Tibial nerve (tissue), 4 donors: ENCODE measurements around the gene KRTAP5-7. TPM values are rescaled to one million over a fixed set of nuclear protein-coding genes. Genes with fewer than 3 reads are reported as not detected.

Experiments
- DNase-seq, 2 donors: peaks; one replicate each; pipeline ENCODE4 v3.0.0-alpha.2; 2019; ENCODE audit warnings: low spot score in 2 of 2
- H3K27ac ChIP-seq, 4 donors: fragments of 200-600 bp; sonication (generic) in 3 of 4; one replicate each; pipeline ENCODE4 v1.5.1; 2017 to 2019; ENCODE audit warnings: mild to moderate bottlenecking in 1 of 4
- H3K27me3 ChIP-seq, 2 donors: fragments of 200-600 bp; sonication (generic) in 1 of 2; one replicate each; pipeline versions ENCODE4 v1.5.1 to v1.6.0; 2017 to 2019
- H3K36me3 ChIP-seq, 3 donors: fragments of 200-600 bp; sonication (generic); one replicate each; pipeline ENCODE4 v1.5.1; 2018 to 2019
- H3K4me1 ChIP-seq, 4 donors: fragments of 200-600 bp; sonication (generic) in 3 of 4; one replicate each; pipeline ENCODE4 v1.5.1; 2017 to 2019
- H3K4me3 ChIP-seq, 4 donors: fragments of 200-600 bp; sonication (generic) in 3 of 4; one replicate each; pipeline ENCODE4 v1.5.1; 2017 to 2019; ENCODE audit warnings: mild to moderate bottlenecking in 1 of 4, moderate library complexity in 1 of 4
- H3K9me3 ChIP-seq, 4 donors: fragments of 200-600 bp; sonication (generic) in 3 of 4; one replicate each; pipeline ENCODE4 v1.5.1; 2017 to 2019
- CTCF ChIP-seq, 5 experiments: fragments of 200-600 bp in 3 of 5; fragments of 450-650 bp in 2 of 5; sonication (generic) in 3 of 5; IDR thresholded peaks; one replicate each; pipeline ENCODE4 v1.5.1; 2016 to 2019; ENCODE audit warnings: antibody characterized with exemption in 5 of 5, mild to moderate bottlenecking in 3 of 5, moderate library complexity in 2 of 5
- EP300 ChIP-seq, 2 donors: sonication (generic); formaldehyde crosslinking; IDR thresholded peaks; one replicate each; pipeline ENCODE4 v1.6.1; 2017; ENCODE audit warnings: antibody characterized with exemption in 2 of 2, mild to moderate bottlenecking in 1 of 2
- POLR2A ChIP-seq, 2 donors: fragments of 450-650 bp; IDR thresholded peaks; one replicate each; pipeline ENCODE4 v1.6.1; 2017; ENCODE audit warnings: antibody characterized with exemption in 2 of 2, mild to moderate bottlenecking in 2 of 2, moderate library complexity in 2 of 2
- WGBS, 2 donors: methylation state at CpG; one replicate each; pipeline ENCODE4 v1.1.5; 2018; 5-methylcytosine and 5-hydroxymethylcytosine counted together
- total RNA-seq, 4 donors: library from RNA; depleted of rRNA; stranded (reverse); fragments of >200 nt; gene quantifications; one replicate each; pipeline ENCODE4 v1.1.0, GENCODE V29; 2016

KRTAP5-7 gene
- total RNA-seq, 4 donors from 2014 or later, result 1.3 TPM; not detected in 3

- WGBS, 2 donors, result 64 to 77% methylated on average over 5 of the region's 5 CpGs
- Histone ChIP-seq H3K4me3 (no peak within 1 kb of the TSS), H3K27me3 (no peaks in the 10 kb centered on the region), H3K36me3 (peaks cover 0 to 8% (median 0%) of the 10 kb centered on the region in 3 donors), H3K27ac (no peak within 1 kb of the TSS), H3K4me1 (peaks cover 0 to 3% (median 0%) of the 10 kb centered on the region in 4 donors), H3K9me3 (peaks cover 0 to 8% (median 0%) of the 10 kb centered on the region in 4 donors)
- no peak for TF ChIP-seq POLR2A (IDR thresholded peaks at IDR 0.05)
- no peak for TF ChIP-seq EP300 (IDR thresholded peaks at IDR 0.05)
- no peak for TF ChIP-seq CTCF (IDR thresholded peaks at IDR 0.05)
- DNase-seq, result no peak
Measured at GRCh38 chr11:71548120-71548519, 21.1 kb downstream of the KRTAP5-7 start, which contains the start of gene KRTAP5-9. Gene KRTAP5-9 (plus strand): TSS chr11:71548420. CDS start chr11:71548658, 238 bp downstream.

GRCh38 chr11:71548716-71549151, 21.7 kb downstream of the KRTAP5-7 start:
- no peak for DNase-seq
- WGBS, 2 donors, result 40 to 53% methylated on average over 2 to 3 of the region's 5 CpGs
- TF ChIP-seq EP300 (IDR thresholded peaks at IDR 0.05) (no peak), POLR2A (IDR thresholded peaks at IDR 0.05) (no peak), CTCF (IDR thresholded peaks at IDR 0.05) (no peak)
- Histone ChIP-seq H3K9me3 (peaks cover 0 to 8% (median 0%) of the 10 kb centered on the region in 4 donors), H3K36me3 (peaks cover 0 to 8% (median 0%) of the 10 kb centered on the region in 3 donors), H3K4me3 (no peak overlapping the region), H3K27ac (no peak overlapping the region), H3K27me3 (no peaks in the 10 kb centered on the region), H3K4me1 (peaks cover 0 to 3% (median 0%) of the 10 kb centered on the region in 4 donors)

- no peak for DNase-seq
- H3K4me1 ChIP-seq, result peaks cover 0 to 3% (median 0%) of the 10 kb centered on the region in 4 donors
- H3K27ac ChIP-seq, result no peak overlapping the region
- 93 to 98% methylated on average over 1 of the region's 1 CpG for WGBS, 2 donors
- H3K27me3 ChIP-seq, result no peaks in the 10 kb centered on the region
- peaks cover 0 to 3% (median 0%) of the 10 kb centered on the region in 4 donors for H3K9me3 ChIP-seq
- H3K4me3 ChIP-seq, result no peak overlapping the region
- TF ChIP-seq EP300 (IDR thresholded peaks at IDR 0.05), result no peak
- peaks cover 0 to 2% (median 0%) of the 10 kb centered on the region in 3 donors for H3K36me3 ChIP-seq
Measured at GRCh38 chr11:71551711-71552110, 24.6 kb downstream of the KRTAP5-7 start.

- Histone ChIP-seq H3K9me3 (no peaks in the 10 kb centered on the region), H3K27ac (no peak overlapping the region), H3K27me3 (no peaks in the 10 kb centered on the region), H3K36me3 (no peaks in the 10 kb centered on the region), H3K4me1 (no peaks in the 10 kb centered on the region), H3K4me3 (no peak overlapping the region)
- DNase-seq, result no peak
- TF ChIP-seq EP300 (IDR thresholded peaks at IDR 0.05) (no peak), CTCF (IDR thresholded peaks at IDR 0.05) (no peak), POLR2A (IDR thresholded peaks at IDR 0.05) (no peak)
- 77 to 83% methylated on average over 5 to 6 of the region's 6 CpGs for WGBS, 2 donors
Measured at GRCh38 chr11:71554996-71555395, 27.9 kb downstream of the KRTAP5-7 start.

GRCh38 chr11:71555508-71555907, 28.4 kb downstream of the KRTAP5-7 start:
- Histone ChIP-seq H3K4me1 (no peaks in the 10 kb centered on the region), H3K27ac (no peak overlapping the region), H3K4me3 (no peak overlapping the region), H3K36me3 (no peaks in the 10 kb centered on the region), H3K27me3 (no peaks in the 10 kb centered on the region), H3K9me3 (peaks cover 0 to 2% (median 0%) of the 10 kb centered on the region in 4 donors)
- 88 to 92% methylated on average over 5 to 9 of the region's 11 CpGs for WGBS, 2 donors
- TF ChIP-seq POLR2A (IDR thresholded peaks at IDR 0.05) (no peak), EP300 (IDR thresholded peaks at IDR 0.05) (no peak), CTCF (IDR thresholded peaks at IDR 0.05) (no peak)
- no peak for DNase-seq
